ENCODE data around the gene FGFR2. TPM values are rescaled to one million over a fixed set of nuclear protein-coding genes. Genes with fewer than 3 reads are reported as not detected.

Gene FGFR2
- total and polyA plus RNA-seq, 2 donors (not counting 3 experiments of a cell fraction or from before 2014, with no cell fraction given), result 0.06 TPM; not detected in 1

- ChIA-PET CTCF (no interaction called here), POLR2A (no interaction called here)
- Histone ChIP-seq H3K9me1 (replicated peaks; ENCODE audit: control insufficient read depth, extremely low read depth, insufficient read depth, low read length) (no peaks in the 10 kb centered on the region), H3K4me1 (ENCODE audit: control insufficient read depth, extremely low read depth, insufficient read depth, low read length) (peaks cover 5% of the 10 kb centered on the region), H3K9ac (replicated peaks; ENCODE audit: extremely low read depth, insufficient read depth, low read length) (no peak overlapping the region), H3K4me3 (replicated peaks in 1 of 3; ENCODE audit: insufficient read depth in 1 of 3, low read depth in 1 of 3, low read length in 3 of 3) (no peak overlapping the region), H3K9me3 (replicated peaks; ENCODE audit: control insufficient read depth, insufficient read depth, low read length) (no peaks in the 10 kb centered on the region), H3K36me3 (ENCODE audit: control insufficient read depth in 2 of 2, extremely low read depth in 1 of 2, insufficient read depth in 2 of 2, low read length in 2 of 2) (no peaks in the 10 kb centered on the region), H3K79me2 (ENCODE audit: control insufficient read depth, insufficient read depth, low read length) (no peaks in the 10 kb centered on the region), H3K27me3 (ENCODE audit: control insufficient read depth in 2 of 2, insufficient read depth in 2 of 2, low read length in 2 of 2) (peaks cover 23 to 35% of the 10 kb centered on the region in 2 experiments), H2AFZ (ENCODE audit: low read depth, low read length) (no peak overlapping the region), H3K27ac (ENCODE audit: insufficient read depth, low read depth, low read length) (no peak overlapping the region), H3K4me2 (ENCODE audit: insufficient read depth, low read length) (no peak overlapping the region), H4K20me1 (replicated peaks; ENCODE audit: control insufficient read depth, extremely low read depth, insufficient read depth, low read length) (no peaks in the 10 kb centered on the region)
- dilution Hi-C loops (cut with MboI; ENCODE audit: extremely low pct_ligation_motif_present, low sequenced_read_pairs), result no loop called here
- no peak for TF ChIP-seq JUN (IDR thresholded peaks at IDR 0.05; ENCODE audit: borderline replicate concordance, insufficient read depth, insufficient read length, low read depth)
- no peak for TF ChIP-seq FOS (IDR thresholded peaks at IDR 0.05; ENCODE audit: borderline replicate concordance, insufficient read depth, low read length)
- no peak for TF ChIP-seq POLR2AphosphoS5 (IDR thresholded peaks at IDR 0.05; ENCODE audit: insufficient read depth, low read depth, low read length)
- TF ChIP-seq GATA2 (IDR thresholded peaks at IDR 0.05; ENCODE audit: insufficient read depth, insufficient read length, low read depth, low read length), result no peak
- TF ChIP-seq EZH2 (IDR thresholded peaks at IDR 0.05; ENCODE audit: borderline replicate concordance, low read depth, low read length, severe bottlenecking), result no peak
- no peak for TF ChIP-seq POLR2A (IDR thresholded peaks at IDR 0.05; ENCODE audit: low read depth, low read length)
- TF ChIP-seq CTCF (IDR thresholded peaks at IDR 0.05; ENCODE audit: extremely low read depth in 1 of 2, insufficient read depth in 1 of 2, low read depth in 1 of 2, low read length in 2 of 2), result no peak
- no peak for TF ChIP-seq MYC (IDR thresholded peaks at IDR 0.05; ENCODE audit: low read depth, low read length)
- TF ChIP-seq MAX (IDR thresholded peaks at IDR 0.05; ENCODE audit: insufficient read depth, insufficient read length), result no peak
- intact Hi-C loops (cut with micrococcal nuclease), result no loop called here
- no peak for FAIRE-seq
- DNase-seq (ENCODE audit: low read depth, low spot score), result no peak
- BruUV-seq (replicated peaks), result no TSS peak
Measured at GRCh38 chr10:121593281-121594075, 4.8 kb downstream of the FGFR2 start.
